H9 (cell line): ENCODE measurements around the gene INVS. TPM values are rescaled to one million over a fixed set of nuclear protein-coding genes. Genes with fewer than 3 reads are reported as not detected.

ENCODE experiments used
- DNase-seq: peaks from one replicate; pipeline ENCODE4 v3.0.0-alpha.2; 2017
- H2AFZ ChIP-seq: one replicate; pipeline ENCODE4 v1.6.1; 2013; ENCODE audit warnings: mild to moderate bottlenecking, low read length, control low read depth, moderate library complexity
- H2AK5ac ChIP-seq: 2 replicates; pipeline ENCODE4 v1.6.1; 2013; ENCODE audit warnings: low read length, control low read depth, mixed read lengths; ENCODE audit not compliant: insufficient read length
- H2BK120ac ChIP-seq: one replicate; pipeline ENCODE4 v1.6.1; 2013; ENCODE audit warnings: low read depth, mild to moderate bottlenecking, low read length, control low read depth, inconsistent platforms; ENCODE audit not compliant: poor library complexity, severe bottlenecking
- H2BK12ac ChIP-seq: 2 replicates; pipeline ENCODE4 v1.6.1; 2013; ENCODE audit warnings: low read length, control low read depth, mixed read lengths, low read depth; ENCODE audit not compliant: insufficient read length
- H2BK15ac ChIP-seq: 2 replicates; pipeline ENCODE4 v1.6.1; 2013; ENCODE audit warnings: low read depth, low read length, control low read depth
- H2BK20ac ChIP-seq: one replicate; pipeline ENCODE4 v1.6.1; 2013; ENCODE audit warnings: low read depth, mild to moderate bottlenecking, low read length, control low read depth, inconsistent platforms; ENCODE audit not compliant: poor library complexity, severe bottlenecking
- H2BK5ac ChIP-seq: 2 replicates; pipeline ENCODE4 v1.6.1; 2013; ENCODE audit warnings: low read length, control low read depth, mixed read lengths; ENCODE audit not compliant: insufficient read length
- H3K14ac ChIP-seq: 2 replicates; pipeline ENCODE4 v1.6.1; 2013; ENCODE audit warnings: low read length, control low read depth; ENCODE audit not compliant: insufficient read depth
- H3K18ac ChIP-seq: 2 replicates; pipeline ENCODE4 v1.6.1; 2013; ENCODE audit warnings: low read depth, mild to moderate bottlenecking, mixed read lengths, low read length, control low read depth; ENCODE audit not compliant: insufficient read length
- H3K23ac ChIP-seq: 2 replicates; pipeline ENCODE4 v1.6.1; 2013; ENCODE audit warnings: low read length, control low read depth, mixed read lengths, low read depth; ENCODE audit not compliant: insufficient read length
- H3K23me2 ChIP-seq: 2 replicates; pipeline ENCODE4 v1.6.1; 2013; ENCODE audit warnings: low read depth, mild to moderate bottlenecking, mixed read lengths, low read length, control low read depth; ENCODE audit not compliant: insufficient read length, poor library complexity, severe bottlenecking
- H3K27ac ChIP-seq: 2 replicates; pipeline ENCODE4 v1.5.1; 2013; ENCODE audit warnings: low read length, control low read depth, mixed read lengths, low read depth; ENCODE audit not compliant: insufficient read length
- H3K27me3 ChIP-seq: 2 replicates; pipeline ENCODE4 v1.6.1; 2013; ENCODE audit warnings: low read length, control low read depth, inconsistent platforms; ENCODE audit not compliant: insufficient read depth
- H3K4ac ChIP-seq: 2 replicates; pipeline ENCODE4 v1.6.1; 2013; ENCODE audit warnings: low read depth, mild to moderate bottlenecking, control low read depth, inconsistent platforms, low read length, moderate library complexity
- H3K4me1 ChIP-seq: 2 replicates; pipeline ENCODE4 v1.6.1; 2013; ENCODE audit warnings: low read length, control low read depth, inconsistent platforms; ENCODE audit not compliant: insufficient read depth
- H3K4me2 ChIP-seq: 2 replicates; pipeline ENCODE4 v1.6.1; 2013; ENCODE audit warnings: low read length, control low read depth, mixed read lengths; ENCODE audit not compliant: insufficient read length, insufficient read depth
- H3K56ac ChIP-seq: 2 replicates; pipeline ENCODE4 v1.6.1; 2013; ENCODE audit warnings: low read depth, mild to moderate bottlenecking, mixed read lengths, low read length, control low read depth; ENCODE audit not compliant: insufficient read length
- H3K79me1 ChIP-seq: 2 replicates; pipeline ENCODE4 v1.6.1; 2013; ENCODE audit warnings: low read depth, mild to moderate bottlenecking, moderate library complexity, low read length, control low read depth, inconsistent platforms; ENCODE audit not compliant: insufficient read depth, poor library complexity, severe bottlenecking
- H3K79me2 ChIP-seq: 2 replicates; pipeline ENCODE4 v1.6.1; 2013; ENCODE audit warnings: low read length, control low read depth, inconsistent platforms; ENCODE audit not compliant: insufficient read depth
- H3K9ac ChIP-seq: 2 replicates; pipeline ENCODE4 v1.6.1; 2013; ENCODE audit warnings: low read length, control low read depth, mixed read lengths; ENCODE audit not compliant: insufficient read length; ENCODE audit errors: extremely low read depth
- H3K9me3 ChIP-seq: one replicate; pipeline ENCODE4 v1.6.1; 2013; ENCODE audit warnings: low read depth, low read length, inconsistent platforms; ENCODE audit not compliant: control insufficient read depth
- H3T11ph ChIP-seq: one replicate; pipeline ENCODE4 v1.6.1; 2013; ENCODE audit warnings: mild to moderate bottlenecking, low read length, control low read depth, inconsistent platforms
- H4K20me1 ChIP-seq: one replicate; pipeline ENCODE4 v1.6.1; 2013; ENCODE audit not compliant: control insufficient read depth, insufficient read length, insufficient read depth
- H4K5ac ChIP-seq: 2 replicates; pipeline ENCODE4 v1.6.1; 2013; ENCODE audit warnings: low read depth, mild to moderate bottlenecking, mixed read lengths, low read length, control low read depth; ENCODE audit not compliant: insufficient read length
- H4K8ac ChIP-seq: replicated peaks from 2 replicates; pipeline ENCODE4 v1.6.1; 2013; ENCODE audit warnings: low read length, control low read depth, mixed read lengths, low read depth; ENCODE audit not compliant: insufficient read length
- H4K91ac ChIP-seq: 2 replicates; pipeline ENCODE4 v1.6.1; 2013; ENCODE audit warnings: low read depth, mild to moderate bottlenecking, moderate library complexity, mixed read lengths, low read length, control low read depth; ENCODE audit not compliant: insufficient read length
- H3K27ac Mint-ChIP-seq, 3 experiments: 2 replicates in 2 of 3; 3 replicates in 1 of 3; pipeline ENCODE4 v1.8.0; 2020 to 2021; ENCODE audit warnings: mixed read lengths in 3 of 3, mild to moderate bottlenecking in 1 of 3, moderate library complexity in 1 of 3
- H3K27me3 Mint-ChIP-seq: 2 replicates; pipeline ENCODE4 v1.8.0; 2021; ENCODE audit warnings: low read depth, mild to moderate bottlenecking, moderate library complexity, mixed read lengths
- H3K36me3 Mint-ChIP-seq, 3 experiments: 2 replicates in 2 of 3; 3 replicates in 1 of 3; pipeline ENCODE4 v1.8.0; 2020 to 2021; ENCODE audit warnings: low read depth in 3 of 3, mixed read lengths in 3 of 3; ENCODE audit not compliant: insufficient read depth in 1 of 3
- H3K4me1 Mint-ChIP-seq, 2 experiments: 2 replicates each; pipeline ENCODE4 v1.8.0; 2020; ENCODE audit warnings: mixed read lengths in 2 of 2
- H3K4me3 Mint-ChIP-seq, 2 experiments: 2 replicates in 1 of 2; 3 replicates in 1 of 2; pipeline ENCODE4 v1.8.0; 2020 to 2021; ENCODE audit warnings: mild to moderate bottlenecking in 2 of 2, mixed read lengths in 2 of 2, moderate library complexity in 1 of 2
- H3K9me3 Mint-ChIP-seq, 2 experiments: 2 replicates in 1 of 2; 3 replicates in 1 of 2; pipeline ENCODE4 v1.8.0; 2020; ENCODE audit warnings: mild to moderate bottlenecking in 2 of 2, mixed read lengths in 2 of 2, moderate library complexity in 1 of 2
- WGBS: extraction: QIAGEN DNeasy Blood & Tissue Kit; methylation state at CpG from one replicate; pipeline ENCODE4 v1.1.7; 2013; ENCODE audit warnings: missing lambda C conversion rate, low lambda C conversion rate, mixed read lengths; ENCODE audit not compliant: insufficient read length; ENCODE audit errors: extremely low coverage; 5-methylcytosine and 5-hydroxymethylcytosine counted together
- total RNA-seq: library from RNA; stranded (reverse); gene quantifications from 2 replicates; pipeline ENCODE4 v1.2.1, GENCODE V29; 2021
- TF ChIP-seq, protein P1 (sequence below): fragments of 200-600 bp; sonication (generic); conservative IDR thresholded peaks from 3 replicates; pipeline ENCODE4 v1.8.0; 2021; ENCODE audit warnings: antibody characterized with exemption, mild to moderate bottlenecking

The INVS gene
- total RNA-seq, 1 experiment from 2014 or later, result 7.5 TPM

GRCh38 chr9:100286257-100286656, 187.2 kb downstream of the INVS start:
- Mint-ChIP-seq H3K9me3 (peaks cover 7 to 12% of the 10 kb centered on the region in 2 experiments; a peak in 2 of 5 replicates), H3K27me3 (no peaks in the 10 kb centered on the region), H3K36me3 (peaks cover 44 to 55% (median 52%) of the 10 kb centered on the region in 3 experiments), H3K4me1 (no peaks in the 10 kb centered on the region), H3K4me3 (no peak overlapping the region), H3K27ac (no peak overlapping the region)
- Histone ChIP-seq H2BK15ac (no peak overlapping the region), H3K18ac (no peak overlapping the region), H2AFZ (no peak overlapping the region), H3K4ac (no peak overlapping the region), H4K20me1 (no peaks in the 10 kb centered on the region), H2BK5ac (no peak overlapping the region), H3K79me1 (no peaks in the 10 kb centered on the region), H4K5ac (no peak overlapping the region), H3K23me2 (no peaks in the 10 kb centered on the region), H2BK20ac (no peak overlapping the region), H3K23ac (no peak overlapping the region), H3K27me3 (no peaks in the 10 kb centered on the region), H2BK120ac (no peak overlapping the region), H2BK12ac (no peak overlapping the region), H3K14ac (no peak overlapping the region), H4K8ac (no peak overlapping the region), H2AK5ac (no peak overlapping the region), H4K91ac (no peak overlapping the region), H3K9ac (no peak overlapping the region), H3K56ac (no peak overlapping the region), H3K9me3 (no peaks in the 10 kb centered on the region), H3K79me2 (no peaks in the 10 kb centered on the region), H3T11ph (no peak overlapping the region), H3K4me1 (no peaks in the 10 kb centered on the region), H3K4me2 (no peak overlapping the region), H3K27ac (no peak overlapping the region)
- no CpG with 5 or more reads among the region's 6 CpGs for WGBS
- TF ChIP-seq, protein P1, sequence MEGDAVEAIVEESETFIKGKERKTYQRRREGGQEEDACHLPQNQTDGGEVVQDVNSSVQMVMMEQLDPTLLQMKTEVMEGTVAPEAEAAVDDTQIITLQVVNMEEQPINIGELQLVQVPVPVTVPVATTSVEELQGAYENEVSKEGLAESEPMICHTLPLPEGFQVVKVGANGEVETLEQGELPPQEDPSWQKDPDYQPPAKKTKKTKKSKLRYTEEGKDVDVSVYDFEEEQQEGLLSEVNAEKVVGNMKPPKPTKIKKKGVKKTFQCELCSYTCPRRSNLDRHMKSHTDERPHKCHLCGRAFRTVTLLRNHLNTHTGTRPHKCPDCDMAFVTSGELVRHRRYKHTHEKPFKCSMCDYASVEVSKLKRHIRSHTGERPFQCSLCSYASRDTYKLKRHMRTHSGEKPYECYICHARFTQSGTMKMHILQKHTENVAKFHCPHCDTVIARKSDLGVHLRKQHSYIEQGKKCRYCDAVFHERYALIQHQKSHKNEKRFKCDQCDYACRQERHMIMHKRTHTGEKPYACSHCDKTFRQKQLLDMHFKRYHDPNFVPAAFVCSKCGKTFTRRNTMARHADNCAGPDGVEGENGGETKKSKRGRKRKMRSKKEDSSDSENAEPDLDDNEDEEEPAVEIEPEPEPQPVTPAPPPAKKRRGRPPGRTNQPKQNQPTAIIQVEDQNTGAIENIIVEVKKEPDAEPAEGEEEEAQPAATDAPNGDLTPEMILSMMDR, result no peak
- no peak for DNase-seq
